ENCODE data around the gene ANTXR1. TPM values are rescaled to one million over a fixed set of nuclear protein-coding genes. Genes with fewer than 3 reads are reported as not detected.

Gene ANTXR1
- total and polyA plus RNA-seq, 2 donors (not counting 3 experiments of a cell fraction or from before 2014, with no cell fraction given), result 4.2 to 17.3 TPM

DNA sequence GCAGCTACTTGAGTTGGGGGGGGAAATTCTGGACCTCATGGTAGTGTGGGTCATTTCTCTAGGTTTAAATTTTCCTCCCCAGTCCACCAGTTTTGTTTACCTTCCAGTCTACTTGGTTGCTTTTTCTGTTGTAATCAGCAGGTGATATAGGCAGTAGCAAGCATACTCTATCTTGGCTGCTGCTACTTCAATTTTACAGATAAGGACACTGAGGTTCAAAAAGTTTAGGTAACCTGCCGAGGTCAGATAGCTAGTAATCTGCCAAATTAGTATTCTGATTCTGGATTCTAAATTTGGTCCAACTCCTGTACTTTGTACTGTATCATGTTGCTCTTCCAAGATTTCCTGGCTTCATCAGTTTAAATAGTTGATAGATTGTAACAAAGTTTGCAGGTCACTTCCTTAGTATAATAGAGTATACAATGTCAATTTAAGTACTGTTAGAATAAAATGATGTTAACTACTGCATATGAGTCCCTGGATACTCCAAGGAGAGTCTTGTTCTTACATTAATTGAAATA is 34.7 kb downstream of the ANTXR1 start:
- DNase-seq (ENCODE audit: low read depth, low spot score), result no peak
- intact Hi-C loops (cut with micrococcal nuclease), result loop anchor here (2.0 kb wide), 2 partner anchors 35 to 75 kb away; no protein-coding TSS in a partner anchor
- no peak overlapping the region for H3K27ac ChIP-seq (ENCODE audit: insufficient read depth, low read depth, low read length)
- H3K9me3 ChIP-seq (replicated peaks; ENCODE audit: control insufficient read depth, insufficient read depth, low read length), result no peaks in the 10 kb centered on the region
- H3K9ac ChIP-seq (replicated peaks; ENCODE audit: extremely low read depth, insufficient read depth, low read length), result no peak overlapping the region
- H3K4me2 ChIP-seq (ENCODE audit: insufficient read depth, low read length), result no peak overlapping the region
- no peaks in the 10 kb centered on the region for H4K20me1 ChIP-seq (replicated peaks; ENCODE audit: control insufficient read depth, extremely low read depth, insufficient read depth, low read length)
- ChIA-PET POLR2A (no interaction called here), CTCF (no interaction called here)
- no peak overlapping the region for H2AFZ ChIP-seq (ENCODE audit: low read depth, low read length)
- peaks cover 20% of the 10 kb centered on the region for H3K4me1 ChIP-seq (ENCODE audit: control insufficient read depth, extremely low read depth, insufficient read depth, low read length)
- BruUV-seq (replicated peaks), result no TSS peak
- dilution Hi-C loops (cut with MboI; ENCODE audit: extremely low pct_ligation_motif_present, low sequenced_read_pairs), result no loop called here
- TF ChIP-seq EZH2 (IDR thresholded peaks at IDR 0.05; ENCODE audit: borderline replicate concordance, low read depth, low read length, severe bottlenecking), result no peak
- no peak for FAIRE-seq
- no peaks in the 10 kb centered on the region for H3K79me2 ChIP-seq (ENCODE audit: control insufficient read depth, insufficient read depth, low read length)
- H3K9me1 ChIP-seq (replicated peaks; ENCODE audit: control insufficient read depth, extremely low read depth, insufficient read depth, low read length), result no peaks in the 10 kb centered on the region
- H3K36me3 ChIP-seq (ENCODE audit: control insufficient read depth in 2 of 2, extremely low read depth in 1 of 2, insufficient read depth in 2 of 2, low read length in 2 of 2), result no peaks in the 10 kb centered on the region
- no peak overlapping the region for H3K4me3 ChIP-seq (replicated peaks in 1 of 3; ENCODE audit: insufficient read depth in 1 of 3, low read depth in 1 of 3, low read length in 3 of 3)
- H3K27me3 ChIP-seq (ENCODE audit: control insufficient read depth in 2 of 2, insufficient read depth in 2 of 2, low read length in 2 of 2), result no peaks in the 10 kb centered on the region

DNA sequence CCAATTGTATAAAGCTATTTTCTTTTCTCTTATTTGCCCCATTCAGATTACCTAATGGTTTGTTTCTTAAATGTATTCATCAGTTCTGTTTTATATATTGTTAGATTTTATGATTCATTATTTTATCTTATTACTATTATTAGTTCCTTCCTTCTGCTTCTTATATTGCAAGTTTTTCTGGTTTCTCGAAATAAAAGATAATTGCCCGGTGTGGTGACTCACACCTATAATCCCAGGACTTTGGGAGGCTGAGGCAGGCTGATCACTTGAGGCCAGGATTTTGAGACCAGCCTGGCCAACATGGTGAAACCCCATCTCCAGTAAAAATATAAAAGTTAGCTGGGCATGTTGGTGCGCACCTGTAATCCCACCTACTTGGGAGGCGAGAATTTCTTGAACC is 37.8 kb downstream of the ANTXR1 start:
- H3K27me3 ChIP-seq (ENCODE audit: control insufficient read depth in 2 of 2, insufficient read depth in 2 of 2, low read length in 2 of 2), result no peaks in the 10 kb centered on the region
- no peak for FAIRE-seq
- dilution Hi-C loops (cut with MboI; ENCODE audit: extremely low pct_ligation_motif_present, low sequenced_read_pairs) (no loop called here), intact Hi-C loops (cut with micrococcal nuclease) (no loop called here)
- ChIA-PET POLR2A (no interaction called here), CTCF (interaction anchor here (0.8 to 1.8 kb wide), 12 partner anchors 10 to 255 kb away, joined by 3 to 13 read pairs (median 4); no protein-coding TSS in a partner anchor)
- no peaks in the 10 kb centered on the region for H3K9me3 ChIP-seq (replicated peaks; ENCODE audit: control insufficient read depth, insufficient read depth, low read length)
- no peak overlapping the region for H3K27ac ChIP-seq (ENCODE audit: insufficient read depth, low read depth, low read length)
- no peaks in the 10 kb centered on the region for H4K20me1 ChIP-seq (replicated peaks; ENCODE audit: control insufficient read depth, extremely low read depth, insufficient read depth, low read length)
- TF ChIP-seq MYC (IDR thresholded peaks at IDR 0.05; ENCODE audit: low read depth, low read length) (no peak), FOS (IDR thresholded peaks at IDR 0.05; ENCODE audit: borderline replicate concordance, insufficient read depth, low read length) (peak; percentile 53), POLR2AphosphoS5 (IDR thresholded peaks at IDR 0.05; ENCODE audit: insufficient read depth, low read depth, low read length) (no peak), JUN (IDR thresholded peaks at IDR 0.05; ENCODE audit: borderline replicate concordance, insufficient read depth, insufficient read length, low read depth) (no peak)
- no peak overlapping the region for H3K4me3 ChIP-seq (replicated peaks in 1 of 3; ENCODE audit: insufficient read depth in 1 of 3, low read depth in 1 of 3, low read length in 3 of 3)
- no peak overlapping the region for H3K4me2 ChIP-seq (ENCODE audit: insufficient read depth, low read length)
- H3K9ac ChIP-seq (replicated peaks; ENCODE audit: extremely low read depth, insufficient read depth, low read length), result no peak overlapping the region
- peaks cover 17% of the 10 kb centered on the region for H3K4me1 ChIP-seq (ENCODE audit: control insufficient read depth, extremely low read depth, insufficient read depth, low read length)
- H3K9me1 ChIP-seq (replicated peaks; ENCODE audit: control insufficient read depth, extremely low read depth, insufficient read depth, low read length), result no peaks in the 10 kb centered on the region
- no peaks in the 10 kb centered on the region for H3K36me3 ChIP-seq (ENCODE audit: control insufficient read depth in 2 of 2, extremely low read depth in 1 of 2, insufficient read depth in 2 of 2, low read length in 2 of 2)
- no peaks in the 10 kb centered on the region for H3K79me2 ChIP-seq (ENCODE audit: control insufficient read depth, insufficient read depth, low read length)
- DNase-seq (ENCODE audit: low read depth, low spot score), result peak; percentile 19
- no TSS peak for BruUV-seq (replicated peaks)
- H2AFZ ChIP-seq (ENCODE audit: low read depth, low read length), result no peak overlapping the region
